ENCODE data around the gene SLC2A13.

DNA sequence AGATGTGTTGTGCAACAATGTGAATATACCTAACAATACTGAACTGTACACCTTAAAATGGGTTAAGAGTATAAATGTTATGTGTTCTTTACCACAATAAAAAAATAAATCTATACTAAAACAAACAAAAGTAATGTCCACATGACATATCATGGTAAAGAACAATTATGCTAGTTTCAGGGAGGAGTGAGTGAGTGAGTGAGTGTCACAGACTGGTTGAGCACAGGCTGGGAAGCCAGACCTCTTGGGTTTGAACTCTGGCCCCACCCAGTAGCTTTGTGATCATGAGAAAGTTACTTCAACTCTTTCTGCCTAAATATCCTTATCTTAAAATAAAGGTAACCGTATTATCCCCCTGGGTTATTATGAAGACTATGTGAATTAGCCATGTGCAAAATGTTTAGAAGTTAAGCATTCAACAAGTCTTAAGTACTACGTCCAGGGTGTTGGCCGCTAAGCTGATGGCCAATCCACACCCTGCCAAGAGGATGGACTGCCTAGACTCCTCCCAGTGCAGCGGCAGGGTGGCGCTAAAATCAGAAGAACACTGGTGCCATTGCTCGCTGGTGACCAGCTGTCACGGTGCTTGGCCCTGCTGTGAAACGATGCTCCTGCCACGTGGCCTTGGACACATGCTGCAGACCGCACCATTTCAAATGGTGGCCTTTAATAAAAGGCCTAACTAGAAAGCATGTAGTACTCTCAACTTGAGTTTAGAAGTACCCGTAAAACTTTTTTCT, 7.3 kb downstream of the SLC2A13 start:
- TF ChIP-seq, protein P1, sequence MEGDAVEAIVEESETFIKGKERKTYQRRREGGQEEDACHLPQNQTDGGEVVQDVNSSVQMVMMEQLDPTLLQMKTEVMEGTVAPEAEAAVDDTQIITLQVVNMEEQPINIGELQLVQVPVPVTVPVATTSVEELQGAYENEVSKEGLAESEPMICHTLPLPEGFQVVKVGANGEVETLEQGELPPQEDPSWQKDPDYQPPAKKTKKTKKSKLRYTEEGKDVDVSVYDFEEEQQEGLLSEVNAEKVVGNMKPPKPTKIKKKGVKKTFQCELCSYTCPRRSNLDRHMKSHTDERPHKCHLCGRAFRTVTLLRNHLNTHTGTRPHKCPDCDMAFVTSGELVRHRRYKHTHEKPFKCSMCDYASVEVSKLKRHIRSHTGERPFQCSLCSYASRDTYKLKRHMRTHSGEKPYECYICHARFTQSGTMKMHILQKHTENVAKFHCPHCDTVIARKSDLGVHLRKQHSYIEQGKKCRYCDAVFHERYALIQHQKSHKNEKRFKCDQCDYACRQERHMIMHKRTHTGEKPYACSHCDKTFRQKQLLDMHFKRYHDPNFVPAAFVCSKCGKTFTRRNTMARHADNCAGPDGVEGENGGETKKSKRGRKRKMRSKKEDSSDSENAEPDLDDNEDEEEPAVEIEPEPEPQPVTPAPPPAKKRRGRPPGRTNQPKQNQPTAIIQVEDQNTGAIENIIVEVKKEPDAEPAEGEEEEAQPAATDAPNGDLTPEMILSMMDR (IDR thresholded peaks at IDR 0.05; ENCODE audit: insufficient read depth, low read length, poor library complexity, severe bottlenecking) = no peak
- TF ChIP-seq EZH2phosphoT487 (conservative IDR thresholded peaks at IDR 0.05; ENCODE audit: low read length) = no peak
